Activated T-cell treated with anti-CD3 and anti-CD28 coated beads for 24 hours (primary cell): ENCODE measurements around the gene NAT10.
"Not testable (repeated sequence)": the region's sequence is repeated elsewhere in the genome, so short reads cannot be mapped to it uniquely, and the experiment has no call there.

Experiments used
- DNase-seq: peaks from one replicate; pipeline ENCODE4 v3.0.0-alpha.2; 2020; ENCODE audit warnings: low read depth

Gene NAT10

DNA sequence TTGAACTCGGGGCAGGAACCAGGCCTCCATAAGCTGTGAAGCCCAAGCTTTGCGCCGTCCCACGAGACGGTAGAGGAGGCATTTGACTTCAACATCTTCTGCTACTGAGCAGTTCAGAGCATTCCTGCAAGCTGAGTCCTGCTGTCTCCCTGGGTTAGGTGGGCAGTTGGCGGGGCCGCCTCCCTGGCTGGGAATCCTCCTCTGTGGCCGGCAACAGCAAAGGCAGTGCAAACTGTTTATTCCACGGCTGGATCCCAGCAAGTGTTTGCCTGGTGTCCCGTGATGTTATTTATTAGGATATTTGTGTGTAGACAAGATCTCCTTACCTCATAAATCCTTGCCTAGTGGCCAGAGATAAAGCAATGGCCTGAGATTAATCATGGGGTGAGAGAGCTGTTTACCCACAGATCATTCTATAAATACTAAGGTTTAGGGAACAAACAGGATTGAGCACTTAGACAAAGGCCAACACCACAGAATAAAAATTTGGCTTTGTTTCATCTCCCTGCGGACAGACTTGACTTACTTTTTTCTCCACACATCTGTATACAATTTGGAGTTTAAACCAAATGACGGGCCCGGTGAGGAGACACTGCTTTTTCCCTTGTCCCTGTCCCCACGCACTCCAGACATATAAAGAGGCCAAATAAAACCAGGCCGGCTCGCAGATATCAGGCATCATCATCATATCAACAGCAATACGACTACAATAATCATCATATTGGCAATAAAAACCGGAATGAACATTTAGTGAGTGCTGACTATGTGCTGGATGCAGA, 63.4 kb downstream of the NAT10 start:
- no peak for DNase-seq

DNA sequence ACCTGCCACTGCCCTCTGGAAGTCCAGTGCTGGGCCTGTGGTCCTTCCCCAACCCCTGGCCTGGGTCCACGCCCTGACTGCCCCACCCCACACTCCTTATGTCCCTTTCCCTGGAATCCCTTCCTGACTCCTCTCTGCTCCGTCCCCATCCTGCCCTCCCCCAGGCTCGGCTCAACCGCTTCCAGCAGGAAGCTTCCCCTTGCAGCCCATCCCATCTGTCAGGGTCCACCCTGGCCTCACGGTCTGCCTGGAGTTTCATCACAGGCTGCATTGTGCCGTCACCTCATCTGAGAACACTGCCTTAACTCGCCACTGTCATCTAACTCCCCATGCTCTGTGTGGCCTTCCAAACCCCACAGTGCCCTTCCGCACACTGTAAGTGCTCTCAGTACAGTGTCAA, 64.3 kb downstream of the NAT10 start:
- DNase-seq = no peak

DNA sequence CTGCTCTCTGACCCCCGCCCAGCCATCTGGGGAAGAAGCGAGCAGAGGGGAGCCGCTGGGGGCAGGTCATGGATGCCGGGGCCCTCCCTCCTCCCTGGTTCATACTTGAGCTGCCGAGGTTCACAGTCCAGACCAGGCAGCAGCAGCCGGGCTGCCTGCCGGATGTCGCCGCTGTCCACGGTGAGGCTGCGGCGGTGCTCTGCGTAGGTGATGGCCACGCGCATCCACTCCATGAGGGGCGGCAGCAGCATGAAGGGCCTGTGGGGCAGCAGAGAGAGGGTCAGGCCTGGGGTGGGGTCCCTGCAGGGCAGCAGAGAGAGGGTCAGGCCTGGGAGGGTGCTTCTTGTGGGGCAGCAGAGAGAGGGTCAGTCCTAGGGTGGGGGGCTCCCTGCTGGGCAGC, 67.6 kb downstream of the NAT10 start:
- DNase-seq = no peak

DNA sequence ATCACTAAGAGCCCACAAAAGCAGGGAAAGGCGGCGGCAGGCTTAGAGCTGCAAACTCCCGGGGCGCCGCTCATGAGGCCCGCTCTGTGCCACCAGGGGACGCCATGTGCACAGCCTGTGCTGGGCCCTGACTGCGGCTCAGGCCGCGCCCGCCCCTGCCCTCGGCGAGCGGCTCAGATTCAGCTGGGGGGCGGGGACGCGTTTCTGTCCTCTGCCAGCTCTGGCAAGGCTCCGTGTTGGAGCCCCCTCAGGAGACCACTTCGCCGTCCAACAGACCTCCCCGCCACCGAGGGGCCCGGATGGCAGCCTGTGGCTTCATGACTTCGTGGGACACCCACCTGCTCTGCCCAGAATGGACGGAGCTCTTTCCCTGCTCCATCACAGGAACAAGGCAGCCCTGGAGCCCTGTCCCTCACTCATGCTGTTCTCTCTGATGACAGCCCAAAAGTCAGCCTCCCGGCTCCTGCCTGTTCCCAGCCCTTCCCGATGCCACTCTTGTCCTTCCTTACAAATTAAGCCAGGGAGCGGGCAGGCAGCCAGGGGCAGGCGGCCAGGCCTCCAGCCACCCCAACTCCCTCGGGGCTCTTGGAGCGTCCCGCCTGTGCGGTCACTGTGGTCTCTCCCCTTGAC, 69.1 kb downstream of the NAT10 start:
- peak; percentile 75 for DNase-seq

DNA sequence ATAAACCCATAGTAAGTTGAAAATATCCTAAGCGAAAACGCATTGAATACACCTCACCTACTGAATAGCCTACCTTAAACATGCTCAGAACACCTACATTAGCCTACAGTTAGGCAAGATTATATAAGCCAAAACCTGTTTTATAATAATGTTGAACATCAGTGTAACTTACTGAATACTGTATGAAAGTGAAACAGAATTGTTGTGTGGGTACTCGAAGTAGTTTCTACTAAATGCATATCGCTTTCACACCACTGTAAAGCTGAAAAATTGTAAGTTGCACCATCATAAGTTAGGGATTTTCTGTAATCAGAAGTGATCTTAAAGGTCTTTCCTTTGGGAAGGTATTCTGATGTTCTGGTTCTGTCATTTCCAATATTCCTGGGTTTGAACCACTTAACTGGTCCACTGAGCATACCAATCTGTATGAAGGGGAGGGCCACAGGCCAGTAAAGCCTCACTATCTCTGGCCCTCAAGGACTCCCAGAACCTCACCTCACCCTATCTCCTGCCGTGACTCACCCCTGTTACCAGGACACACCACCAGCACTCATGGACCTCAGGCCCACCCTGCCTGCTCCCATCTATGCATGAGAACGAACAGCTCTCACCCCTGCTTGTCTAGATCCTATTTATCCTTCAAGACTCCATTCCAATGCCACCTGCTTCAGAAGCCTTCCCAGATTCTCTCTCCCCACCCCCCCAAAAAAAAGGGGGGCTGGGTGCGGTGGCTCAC, 70.0 kb downstream of the NAT10 start:
- no peak for DNase-seq

DNA sequence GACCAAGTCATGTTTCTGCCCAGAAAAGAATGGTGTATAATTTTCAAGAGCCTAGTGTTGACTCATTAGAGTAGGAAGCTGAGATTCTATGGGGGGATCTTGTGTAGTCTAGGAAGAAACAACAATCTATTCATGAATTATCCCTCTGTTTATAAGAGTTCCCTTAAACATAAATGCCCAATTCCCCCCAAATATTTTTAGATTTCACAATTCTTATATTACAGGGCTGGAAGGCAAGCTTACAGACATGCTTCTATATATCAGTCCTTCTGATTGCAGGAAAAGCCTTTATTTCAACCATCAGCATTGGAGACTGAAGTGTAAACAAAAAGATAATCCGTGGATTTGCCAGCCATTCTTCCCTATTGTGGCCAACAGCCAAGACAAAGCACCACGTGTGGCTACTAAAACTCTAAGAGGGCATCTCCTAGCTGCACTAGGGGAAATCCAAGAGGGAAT, 71.4 kb downstream of the NAT10 start:
- no peak for DNase-seq

DNA sequence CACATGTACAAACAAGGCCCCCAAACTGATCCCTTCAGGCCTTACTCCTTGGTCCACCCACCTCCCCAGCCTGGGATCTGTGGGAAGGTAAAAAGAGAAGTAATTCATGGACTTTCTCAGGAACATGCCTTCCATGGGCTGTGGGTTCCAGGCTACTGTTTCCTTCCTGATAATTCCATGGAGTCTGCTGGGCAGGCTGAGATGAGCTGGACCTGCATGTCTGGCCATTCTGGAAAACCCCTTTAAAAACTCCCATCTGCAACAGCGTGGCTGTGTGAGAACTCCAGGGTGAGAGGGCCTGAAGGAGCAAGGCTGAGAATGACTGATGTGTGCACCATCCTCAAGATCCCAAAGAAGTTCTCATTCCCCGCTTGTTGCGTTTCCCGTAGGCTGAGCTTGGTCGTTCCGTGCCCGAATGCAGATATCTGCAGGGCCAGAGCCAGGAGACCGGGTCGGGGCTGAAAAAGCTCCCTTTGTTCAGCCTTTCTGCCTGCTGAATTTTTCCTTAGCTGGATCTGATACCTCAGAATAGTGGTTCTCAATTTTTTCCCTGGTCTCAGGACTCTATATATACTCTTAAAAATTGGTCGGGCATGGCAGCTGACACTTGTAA, 72.9 kb downstream of the NAT10 start:
- no peak for DNase-seq

DNA sequence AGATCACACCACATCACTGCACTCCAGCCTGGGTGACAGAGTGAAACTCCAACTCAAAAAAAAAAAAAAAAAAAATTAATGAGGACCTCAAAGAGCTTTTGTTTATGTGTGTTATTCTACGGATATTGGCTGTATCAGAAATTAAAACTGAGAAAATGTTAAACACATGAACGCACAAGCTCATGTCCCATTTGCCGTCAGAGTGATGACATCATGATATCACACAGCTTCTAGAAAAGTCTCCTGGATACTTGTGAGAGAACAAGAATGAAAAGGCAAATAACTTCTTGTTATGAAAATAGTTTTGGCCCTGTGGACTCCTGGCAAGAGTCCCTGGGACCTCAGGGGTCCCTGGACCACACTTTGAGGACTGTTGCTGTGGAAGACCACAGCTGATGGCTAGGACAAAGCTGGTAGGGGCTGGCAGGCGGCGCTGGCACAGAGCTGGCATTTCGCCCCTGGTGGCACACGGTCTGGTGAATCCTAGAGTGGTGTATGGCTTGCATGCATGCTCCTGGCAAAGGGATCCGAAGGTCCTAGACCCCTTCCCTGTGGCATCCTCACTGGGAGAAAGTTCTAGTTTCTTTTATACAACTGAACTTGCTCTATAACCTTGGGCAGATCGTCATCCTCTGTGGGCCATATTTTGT, 73.7 kb downstream of the NAT10 start:
- DNase-seq = no peak

DNA sequence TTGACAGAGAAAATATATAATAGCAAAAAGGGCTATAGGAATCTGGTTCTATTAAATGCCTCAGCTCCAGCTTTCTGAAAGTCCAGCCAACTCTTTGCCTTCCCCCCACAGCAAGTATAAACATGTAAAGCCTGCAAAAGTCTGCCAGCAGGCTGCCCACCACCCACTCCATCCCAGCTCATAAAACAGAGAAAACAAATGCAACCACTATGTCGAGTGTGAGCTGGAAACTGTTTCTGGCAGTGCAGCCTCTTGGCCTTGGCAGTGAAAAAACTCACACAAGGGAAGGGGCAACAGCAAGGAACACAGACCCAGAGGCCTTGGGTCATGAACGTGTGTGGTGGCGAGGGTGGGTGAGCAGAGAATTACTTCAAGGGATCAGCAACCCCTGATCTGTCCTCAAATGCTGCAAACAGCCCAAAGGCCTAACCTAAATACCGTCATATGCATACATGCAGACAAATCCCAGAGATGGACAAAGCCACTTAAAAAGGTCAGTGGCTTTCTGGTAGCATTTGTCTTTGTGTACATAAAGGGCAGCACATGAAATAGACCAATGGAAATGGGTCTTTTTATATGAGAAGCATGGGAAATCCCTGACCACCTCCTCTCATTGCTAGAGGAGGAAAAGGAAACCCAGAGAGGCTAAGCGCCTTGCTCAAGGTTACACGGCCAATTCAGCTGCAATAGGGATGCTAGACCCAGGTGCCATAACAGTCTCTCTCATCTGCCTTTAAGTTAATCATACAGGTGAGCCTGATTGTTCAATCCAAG, 74.8 kb downstream of the NAT10 start:
- DNase-seq = no peak

DNA sequence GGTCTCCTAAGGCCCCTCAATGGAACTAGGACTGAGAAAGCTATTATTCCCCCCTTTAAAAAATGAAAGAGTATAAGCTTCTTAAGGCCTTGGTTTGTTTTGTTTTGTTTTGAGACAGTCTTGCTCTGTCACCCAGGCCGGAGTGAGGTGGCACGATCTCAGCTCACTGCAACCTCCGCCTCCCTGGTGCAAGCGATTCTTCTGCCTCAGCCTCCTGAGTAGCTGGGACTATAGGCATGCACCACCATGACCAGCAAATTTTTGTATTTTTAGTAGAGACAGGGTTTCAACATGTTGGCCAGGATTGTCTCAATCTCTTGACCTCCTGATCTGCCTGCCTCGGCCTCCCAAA, 75.4 kb downstream of the NAT10 start:
- not testable (repeated sequence) for DNase-seq

DNA sequence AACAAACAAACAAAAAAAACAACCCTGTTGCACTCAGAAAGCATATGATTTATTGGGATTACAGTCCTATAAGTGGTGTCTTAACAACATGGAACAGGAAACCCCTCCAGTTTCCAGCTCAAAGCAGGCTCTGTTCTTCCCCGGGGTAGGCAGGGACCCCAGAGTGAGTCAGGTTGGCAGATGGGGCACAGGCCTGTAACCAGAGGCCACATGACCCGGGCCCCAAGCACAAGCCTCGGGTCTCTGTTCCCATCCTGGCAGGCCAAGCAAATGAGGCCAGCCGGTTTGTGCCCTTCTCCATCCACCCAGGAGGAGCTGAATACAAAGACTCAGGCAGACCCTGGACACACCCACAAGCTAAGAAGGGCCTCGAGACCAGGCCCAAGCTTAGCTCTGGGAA, 75.8 kb downstream of the NAT10 start:
- no peak for DNase-seq

DNA sequence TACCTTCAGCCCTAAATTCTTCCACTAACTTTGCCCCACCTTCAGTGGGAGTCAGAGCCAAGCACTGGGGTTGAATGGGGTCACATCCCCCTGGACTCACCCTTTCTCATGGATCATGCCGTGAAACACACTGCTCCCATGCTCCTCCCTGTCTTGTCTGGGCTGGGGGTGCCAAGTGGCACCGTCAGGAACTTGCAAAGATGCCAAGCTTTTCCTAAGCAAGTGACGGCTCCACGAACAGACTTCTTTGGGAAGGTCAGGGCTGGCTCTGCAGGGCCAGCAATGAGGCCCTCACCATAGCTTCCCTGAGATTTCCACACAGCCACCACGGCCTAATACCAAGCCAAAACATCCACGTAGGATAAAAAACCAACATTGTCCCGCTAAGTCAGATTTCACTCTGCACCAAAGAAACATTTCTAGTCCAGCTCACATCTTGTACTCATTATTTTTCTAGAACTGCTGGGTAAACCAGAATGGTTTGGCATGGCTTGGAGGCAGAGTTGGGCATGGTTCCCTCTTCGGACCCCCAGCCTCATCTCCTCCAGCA, 76.5 kb downstream of the NAT10 start:
- no peak for DNase-seq

DNA sequence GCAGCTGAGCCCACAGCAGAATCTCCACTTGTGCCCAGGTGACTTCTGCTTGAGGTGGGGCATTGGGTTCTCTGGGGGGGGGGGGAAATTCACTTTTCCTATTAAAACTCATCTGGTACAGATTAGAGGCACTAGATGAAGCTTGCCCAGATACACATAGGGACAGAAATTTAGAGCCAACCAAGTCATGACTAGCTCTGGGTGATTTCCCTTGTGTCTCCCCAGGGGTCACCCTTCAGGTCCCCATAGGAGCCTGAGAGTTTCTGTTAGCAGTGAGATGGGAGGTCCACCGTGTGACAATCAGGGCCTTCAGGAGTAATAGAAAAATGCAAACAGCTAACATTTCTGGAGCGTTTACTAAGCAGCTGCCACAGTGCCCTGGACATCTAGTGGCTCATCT, 77.0 kb downstream of the NAT10 start:
- DNase-seq = no peak

DNA sequence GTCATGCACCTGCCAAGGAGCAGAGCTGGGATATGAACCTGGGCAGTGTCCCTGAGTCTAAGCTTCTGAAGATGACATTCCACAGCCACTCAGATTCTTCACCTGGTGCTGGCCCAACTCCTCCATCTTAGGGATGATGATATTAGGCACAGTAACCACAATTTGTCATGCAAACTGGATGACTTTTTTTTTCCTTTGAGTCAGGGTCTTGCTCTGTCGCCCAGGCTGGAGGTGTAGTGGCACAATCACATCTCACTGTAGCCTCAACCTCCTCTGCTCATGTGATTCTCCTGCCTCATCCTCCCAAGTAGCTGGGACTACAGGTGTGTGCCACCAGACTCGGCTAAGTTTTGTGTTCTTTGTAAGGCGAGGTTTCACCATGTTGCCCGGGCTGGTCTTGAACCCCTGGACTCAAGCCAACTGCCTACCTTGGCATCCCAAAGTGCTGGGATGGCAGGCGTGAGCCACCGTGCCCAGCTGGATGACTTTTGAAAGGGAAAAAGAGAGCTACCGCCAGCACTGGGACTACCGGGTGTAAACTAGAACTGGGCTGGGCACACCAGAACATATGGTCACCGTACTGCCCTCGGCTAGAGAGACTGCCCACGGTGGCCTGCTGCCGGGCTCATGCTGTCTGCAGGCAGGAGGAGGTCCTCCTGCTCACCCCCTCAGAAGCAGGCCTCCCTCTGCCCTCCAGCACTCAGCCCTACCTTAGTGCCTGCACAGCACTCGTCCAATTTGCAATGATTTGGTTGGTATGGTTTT, 77.7 kb downstream of the NAT10 start:
- DNase-seq = no peak

DNA sequence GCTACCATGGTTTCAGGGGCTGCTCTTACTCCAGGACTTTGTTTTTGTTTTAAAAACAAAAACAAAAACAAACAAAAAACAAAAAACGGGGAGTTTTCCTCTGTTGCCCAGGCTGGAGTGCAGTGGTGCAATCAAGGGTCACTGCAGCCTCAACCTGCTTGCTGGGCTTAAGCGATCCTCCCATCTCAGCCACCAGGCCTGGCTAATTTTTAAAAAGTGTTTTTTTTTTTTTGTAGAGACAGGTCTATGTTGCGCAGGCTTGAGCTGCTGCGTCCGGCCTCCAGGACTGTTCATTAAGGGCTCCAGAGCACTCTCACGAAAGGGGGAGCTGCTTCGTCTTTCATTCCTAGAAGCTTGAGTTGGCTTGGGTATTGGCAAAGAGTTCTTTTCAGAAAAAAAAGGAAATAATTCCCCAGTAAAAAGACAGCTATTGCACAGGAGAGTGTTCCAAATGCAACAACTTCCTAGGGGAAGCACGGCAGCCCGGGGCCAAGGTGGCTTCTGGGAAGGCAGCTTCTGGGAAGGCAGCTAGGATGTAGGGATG, 78.5 kb downstream of the NAT10 start:
- DNase-seq = no peak

DNA sequence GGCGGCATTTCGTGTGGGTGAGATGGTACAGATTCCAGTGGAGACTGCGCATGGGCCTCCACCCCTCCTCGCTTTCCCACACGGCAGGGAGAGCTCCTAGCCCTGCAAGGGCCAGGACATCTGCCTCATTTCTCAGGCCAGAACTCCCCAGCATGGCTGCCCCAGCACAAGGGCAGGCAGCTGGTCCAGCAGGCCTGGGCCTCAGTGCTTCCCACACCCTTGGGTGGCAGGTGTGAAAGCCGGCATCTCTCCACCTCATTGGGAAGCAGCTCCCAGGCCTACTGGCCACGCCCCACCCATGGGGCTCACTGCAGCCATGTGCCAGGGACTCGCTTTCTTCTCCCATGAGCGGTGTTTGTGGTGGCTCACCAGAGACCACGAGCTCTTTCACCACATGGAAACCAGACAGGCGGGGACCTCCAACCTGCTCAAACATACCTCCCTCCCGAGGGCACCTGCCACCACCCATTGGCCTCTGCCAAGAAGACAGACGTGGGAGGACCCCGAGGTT, 79.1 kb downstream of the NAT10 start:
- DNase-seq = no peak

DNA sequence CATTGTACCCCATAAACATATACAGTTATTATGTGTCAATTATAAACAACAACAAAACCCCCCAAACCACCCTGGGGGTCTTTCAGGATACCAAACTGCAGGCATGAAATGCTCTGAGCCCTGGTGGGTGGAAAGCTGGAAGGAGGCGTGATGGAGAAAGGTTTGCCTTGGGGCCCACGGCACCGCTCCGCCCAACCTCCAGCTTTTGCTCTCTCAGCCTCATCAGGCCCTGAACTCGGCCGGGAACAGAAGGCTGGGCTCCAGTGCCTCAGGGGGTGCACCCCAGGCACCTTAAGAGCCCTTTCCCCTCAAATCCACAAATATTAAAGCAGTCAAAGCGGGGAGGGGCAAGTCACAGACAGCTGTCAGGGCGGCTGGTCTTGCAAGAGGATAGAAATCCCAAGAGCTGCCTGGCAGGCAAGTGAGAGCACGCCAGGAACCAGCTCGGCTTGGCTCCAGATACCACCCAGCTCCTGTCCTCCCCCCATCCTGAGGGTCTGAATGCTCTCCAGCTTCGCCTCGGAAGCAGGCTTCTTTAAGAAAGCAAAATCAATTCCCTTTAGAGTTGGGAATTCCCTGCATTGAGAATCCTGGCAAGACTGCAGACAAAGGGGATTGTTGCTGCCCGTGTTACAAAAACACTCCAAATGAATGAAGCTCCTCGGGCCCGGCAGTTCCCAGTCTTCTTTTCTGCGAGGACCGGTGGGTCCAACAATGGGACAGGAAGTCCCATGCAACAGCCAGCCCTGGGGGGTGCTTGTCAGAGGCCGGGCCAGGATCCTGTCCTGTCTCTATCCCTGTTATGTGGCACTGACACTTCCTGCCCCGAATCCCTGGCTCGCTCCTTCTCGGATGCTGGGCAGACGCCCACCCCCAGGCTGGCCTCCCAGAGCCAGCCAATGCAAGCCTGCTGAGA, 80.8 kb downstream of the NAT10 start:
- no peak for DNase-seq

DNA sequence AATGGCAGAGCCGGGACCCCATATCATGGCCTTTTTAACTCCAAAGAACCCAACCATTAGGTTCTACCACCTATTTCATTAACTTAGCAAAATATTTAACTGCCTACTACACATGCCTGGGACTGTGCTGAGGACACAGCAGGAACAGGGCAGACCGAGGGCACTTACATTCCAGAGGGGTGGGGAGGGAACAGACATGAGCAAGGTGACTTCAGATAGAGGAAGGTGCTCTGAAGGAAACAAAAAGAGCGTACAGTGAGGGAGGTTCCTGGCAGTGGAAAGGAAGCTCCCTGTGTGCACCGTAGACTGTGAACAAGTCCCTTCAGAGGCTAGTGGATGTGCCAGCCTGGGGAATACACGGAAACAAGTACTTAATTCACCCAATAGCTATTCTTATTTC, 82.8 kb downstream of the NAT10 start:
- DNase-seq = no peak

DNA sequence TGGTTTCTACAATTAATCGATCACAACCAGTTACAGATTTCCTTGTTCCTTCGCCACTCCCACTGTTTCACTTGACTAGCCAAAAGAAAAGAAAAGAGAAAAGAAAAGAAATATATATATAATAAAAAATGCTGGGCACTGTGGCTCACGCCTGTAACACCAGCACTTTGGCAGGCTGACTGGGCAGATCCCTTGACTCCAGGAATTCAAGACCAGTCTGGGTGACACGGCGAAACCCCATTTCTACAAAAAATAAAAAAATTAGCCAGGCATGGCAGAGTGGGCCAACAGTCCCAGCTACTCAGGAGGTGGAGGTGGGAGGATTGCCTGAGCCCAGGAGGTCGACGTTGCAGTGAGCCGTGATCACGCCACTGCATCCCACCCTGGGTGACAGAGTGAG, 83.8 kb downstream of the NAT10 start:
- no peak for DNase-seq
